GM18498 (cell line): ENCODE results near the gene MTMR2.
"Not testable (repeated sequence)": the region's sequence is repeated elsewhere in the genome, so short reads cannot be mapped to it uniquely, and the experiment has no call there.

Experiments used
- ATAC-seq: cut with Tn5 transposase; IDR thresholded peaks from one replicate; pipeline ENCODE4 v1.9.1; 2021; ENCODE audit warnings: mild to moderate bottlenecking, moderate library complexity; ENCODE audit not compliant: unreplicated experiment

MTMR2 gene

GRCh38 chr11:95829580-95830259 is 94.2 kb downstream of the MTMR2 start:
- ATAC-seq, result no peak

GRCh38 chr11:95827696-95828095 is 96.2 kb downstream of the MTMR2 start:
- no peak for ATAC-seq

GRCh38 chr11:95821640-95822039 is 102.3 kb downstream of the MTMR2 start:
- no peak for ATAC-seq

- ATAC-seq, result no peak
These were observed 107.9 kb downstream of the MTMR2 start for GRCh38 chr11:95816037-95816436.

GRCh38 chr11:95811052-95811451 is 112.9 kb downstream of the MTMR2 start:
- ATAC-seq, result not testable (repeated sequence)

- ATAC-seq, result not testable (repeated sequence)
These were observed 117.4 kb downstream of the MTMR2 start for GRCh38 chr11:95806464-95806863.

- ATAC-seq, result no peak
These were observed 118.0 kb downstream of the MTMR2 start for GRCh38 chr11:95805869-95806268.

- no peak for ATAC-seq
These were observed 119.9 kb downstream of the MTMR2 start for GRCh38 chr11:95803973-95804372.

- no peak for ATAC-seq
These were observed 121.1 kb downstream of the MTMR2 start for GRCh38 chr11:95802806-95803205.

GRCh38 chr11:95800438-95800837 is 123.5 kb downstream of the MTMR2 start:
- no peak for ATAC-seq

GRCh38 chr11:95799546-95799945 is 124.4 kb downstream of the MTMR2 start:
- no peak for ATAC-seq

GRCh38 chr11:95796501-95796900 is 127.4 kb downstream of the MTMR2 start:
- ATAC-seq, result no peak

GRCh38 chr11:95795627-95796295 is 128.1 kb downstream of the MTMR2 start:
- ATAC-seq, result no peak

- no peak for ATAC-seq
These were observed 129.8 kb downstream of the MTMR2 start for GRCh38 chr11:95794086-95794485.

GRCh38 chr11:95793116-95793515 is 130.8 kb downstream of the MTMR2 start:
- ATAC-seq, result no peak

GRCh38 chr11:95792700-95793099 is 131.2 kb downstream of the MTMR2 start:
- ATAC-seq, result no peak

GRCh38 chr11:95792200-95792599 is 131.7 kb downstream of the MTMR2 start:
- no peak for ATAC-seq

GRCh38 chr11:95791709-95792033 is 132.2 kb downstream of the MTMR2 start:
- no peak for ATAC-seq

- ATAC-seq, result peak; percentile 12
These were observed 132.8 kb downstream of the MTMR2 start for GRCh38 chr11:95790933-95791708.

- ATAC-seq, result peak; percentile 69
These were observed 133.6 kb downstream of the MTMR2 start, which contains the start of gene CEP57 for GRCh38 chr11:95790123-95790932. TSS of gene CEP57 (plus strand) at chr11:95790498. CDS start at chr11:95790699, 201 bp downstream.

- ATAC-seq, result peak; percentile 75
These were observed 134.3 kb downstream of the MTMR2 start, which contains the start of gene FAM76B for GRCh38 chr11:95789506-95790122. TSS of gene FAM76B (minus strand) at chr11:95789782. CDS start at chr11:95789478, 304 bp downstream.
